Colonic mucosa (tissue), 4 donors: ENCODE data around the gene ST3GAL5. TPM values are rescaled to one million over a fixed set of nuclear protein-coding genes. Genes with fewer than 3 reads are reported as not detected.
A peak's percentile ranks its signal among the peaks of the same experiment; 100 is the strongest.

Experiments used
- DNase-seq: peaks from one replicate; pipeline ENCODE4 v3.0.0-alpha.2; 2020
- H3K27ac ChIP-seq: fragments of 200-600 bp; one replicate; pipeline ENCODE4 v1.8.0; 2021
- H3K27me3 ChIP-seq: fragments of 200-600 bp; one replicate; pipeline ENCODE4 v1.8.0; 2021
- H3K36me3 ChIP-seq: fragments of 200-600 bp; one replicate; pipeline ENCODE4 v1.8.0; 2021
- H3K4me1 ChIP-seq: fragments of 200-600 bp; one replicate; pipeline ENCODE4 v1.8.0; 2021; ENCODE audit warnings: mild to moderate bottlenecking
- H3K4me3 ChIP-seq: fragments of 200-600 bp; one replicate; pipeline ENCODE4 v1.8.0; 2021
- H3K9ac ChIP-seq, 2 donors: one replicate each; pipeline ENCODE4 v1.7.0; 2013; ENCODE audit warnings: control low read depth in 2 of 2, low read depth in 2 of 2, low read length in 2 of 2
- H3K9me3 ChIP-seq: fragments of 200-600 bp; one replicate; pipeline ENCODE4 v1.8.0; 2021
- CTCF ChIP-seq: fragments of 200-600 bp; IDR thresholded peaks from one replicate; pipeline ENCODE4 v1.8.0; 2022; ENCODE audit warnings: antibody characterized with exemption, mild to moderate bottlenecking
- intact Hi-C: fragments of 100-400 bp; cut with DNase I; formaldehyde crosslinking; loops from one replicate; pipeline ENCODE4 v1.14.1; 2022
- total RNA-seq, 2 donors: library from RNA; stranded (reverse); fragmentation: NEBNext Ultra II Directional in 1 of 2; extraction: Animal tissue kit (Norgen Biotek cat#: 25700) in 1 of 2; gene quantifications; one replicate each; pipeline ENCODE4 v1.2.1, GENCODE V29; 2021
- donor health status: healthy.
- donor health status: DM: no; HTN: no; CAD: no.
- donor health status: DM: no; HTN: no; CAD: no.

Gene ST3GAL5
- total RNA-seq, result 1 to 10 TPM; 2.6 to 3.5 TPM

DNA sequence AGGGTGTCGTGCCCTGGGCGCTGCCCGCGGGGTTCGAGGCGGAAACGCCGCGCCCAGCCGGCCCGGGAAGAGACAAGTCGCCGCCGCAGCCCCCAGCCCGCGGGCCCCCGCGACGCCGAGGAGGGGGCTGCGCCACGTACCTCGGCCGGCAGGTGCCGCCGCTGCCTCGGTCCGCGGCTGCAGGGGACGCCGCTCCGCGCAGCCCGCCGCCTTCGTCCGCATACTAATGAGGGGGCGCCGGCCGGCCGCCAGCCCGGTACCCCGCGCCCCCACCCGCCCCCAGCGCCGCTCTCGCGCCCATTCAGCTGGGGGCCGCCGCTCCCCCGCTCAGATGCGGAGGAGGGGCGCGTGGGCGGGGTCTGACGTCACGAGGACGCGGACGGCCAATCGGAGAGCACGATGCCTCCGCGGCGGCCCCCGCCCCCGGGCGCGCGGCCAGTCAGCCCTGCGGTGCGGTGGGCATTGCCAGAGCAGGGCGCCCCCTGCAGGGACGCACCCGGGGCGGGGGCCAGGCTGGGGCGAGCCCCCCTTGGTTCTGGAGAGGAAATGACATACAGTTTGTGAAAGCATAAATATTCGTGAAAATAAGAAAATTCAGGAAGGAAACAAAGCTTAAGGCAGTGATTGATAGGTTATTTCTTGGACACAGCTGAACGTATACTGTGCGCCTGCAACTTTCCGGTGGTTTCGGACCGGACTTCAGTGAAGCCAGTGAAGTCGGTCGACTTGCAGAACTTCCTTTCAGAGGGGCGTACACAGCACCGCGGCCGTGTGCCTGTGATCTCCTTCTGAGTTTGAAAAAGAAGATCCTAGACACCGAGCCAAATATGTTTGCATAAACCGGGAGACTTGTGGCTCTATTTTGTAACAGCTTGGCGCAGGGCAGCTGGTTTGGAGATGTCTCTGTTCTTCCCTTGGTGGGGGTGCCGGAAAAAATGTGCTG, at the start of gene ST3GAL5:
Gene ST3GAL5, minus strand, starts transcription at position 307 of the 943 bp plus-strand sequence. Its CDS starts 85 bp downstream, at position 222.
- Histone ChIP-seq H3K9me3 (no peaks in the 10 kb centered on the region), H3K27ac (peak within 1 kb of the TSS; percentile 78), H3K36me3 (no peaks in the 10 kb centered on the region), H3K4me3 (peak within 1 kb of the TSS; percentile 69), H3K4me1 (peaks cover 5% of the 10 kb centered on the region), H3K27me3 (peaks cover 8% of the 10 kb centered on the region), H3K9ac (peak within 1 kb of the TSS; percentile 84 to 92)
- TF ChIP-seq CTCF, result peak; percentile 48
- intact Hi-C loops, result loop anchor here (2.0 to 5.0 kb wide), 2 partner anchors 60 to 188 kb away; no protein-coding TSS in a partner anchor
- DNase-seq, result peak; percentile 93

DNA sequence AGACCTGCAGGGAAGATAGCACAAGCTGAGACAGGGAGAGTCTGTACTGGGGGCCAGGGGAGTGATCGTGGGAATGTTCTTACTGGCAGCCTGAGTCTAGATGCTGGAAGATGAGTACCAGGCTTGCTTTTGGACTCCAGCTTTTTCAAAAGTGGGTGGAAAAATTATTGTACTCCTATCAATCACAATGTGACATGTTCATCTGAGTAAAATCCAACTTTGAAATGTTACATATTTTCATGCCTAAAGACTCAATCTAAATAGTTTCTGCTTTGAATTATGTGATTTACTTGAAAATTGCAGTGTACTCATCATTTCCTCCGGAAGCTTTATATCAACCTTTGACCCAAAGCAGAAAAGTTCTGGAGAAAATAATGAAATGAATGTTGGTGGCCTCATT, 49.7 kb upstream of the ST3GAL5 start:
- H3K4me1 ChIP-seq, result no peaks in the 10 kb centered on the region
- no peak for TF ChIP-seq CTCF
- H3K27me3 ChIP-seq, result no peaks in the 10 kb centered on the region
- no peaks in the 10 kb centered on the region for H3K36me3 ChIP-seq
- intact Hi-C loops, result no loop called here
- no peak for DNase-seq
- H3K9me3 ChIP-seq, result no peaks in the 10 kb centered on the region
- H3K9ac ChIP-seq, result no peak overlapping the region
- H3K4me3 ChIP-seq, result no peak overlapping the region
- no peak overlapping the region for H3K27ac ChIP-seq

DNA sequence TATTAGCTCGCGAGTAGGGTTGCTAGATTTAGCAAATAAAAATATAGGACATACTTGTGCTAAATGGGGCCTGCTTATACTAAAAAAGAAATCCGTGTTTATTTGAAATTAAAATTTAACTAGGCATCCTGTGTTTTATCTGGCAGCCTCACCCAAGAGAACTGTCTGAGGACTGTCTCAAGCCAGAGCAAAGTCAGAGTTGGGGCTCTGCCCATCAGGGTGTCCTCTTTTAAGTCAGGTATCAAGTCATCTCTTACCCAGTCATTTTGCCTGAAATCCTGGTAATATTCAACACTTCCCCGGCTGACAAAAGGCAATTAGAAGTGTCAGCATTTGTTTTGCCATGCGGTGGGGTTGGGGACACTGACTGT, 48.3 kb upstream of the ST3GAL5 start:
- no peak overlapping the region for H3K9ac ChIP-seq
- DNase-seq, result no peak
- H3K27me3 ChIP-seq, result no peaks in the 10 kb centered on the region
- no peaks in the 10 kb centered on the region for H3K4me1 ChIP-seq
- no peak for TF ChIP-seq CTCF
- H3K27ac ChIP-seq, result no peak overlapping the region
- no peaks in the 10 kb centered on the region for H3K36me3 ChIP-seq
- H3K9me3 ChIP-seq, result no peaks in the 10 kb centered on the region
- intact Hi-C loops, result no loop called here
- H3K4me3 ChIP-seq, result no peak overlapping the region

- no peak overlapping the region for H3K27ac ChIP-seq
- H3K4me3 ChIP-seq, result no peak overlapping the region
- no peaks in the 10 kb centered on the region for H3K27me3 ChIP-seq
- H3K36me3 ChIP-seq, result no peaks in the 10 kb centered on the region
- no peak overlapping the region for H3K9ac ChIP-seq
- DNase-seq, result no peak
- H3K4me1 ChIP-seq, result no peaks in the 10 kb centered on the region
- TF ChIP-seq CTCF, result no peak
- H3K9me3 ChIP-seq, result no peaks in the 10 kb centered on the region
- intact Hi-C loops, result no loop called here
These were observed 47.8 kb upstream of the ST3GAL5 start for GRCh38 chr2:85936421-85937068.

- Histone ChIP-seq H3K27ac (no peak overlapping the region), H3K4me1 (no peaks in the 10 kb centered on the region), H3K27me3 (no peaks in the 10 kb centered on the region), H3K9ac (no peak overlapping the region), H3K4me3 (no peak overlapping the region), H3K9me3 (no peaks in the 10 kb centered on the region), H3K36me3 (no peaks in the 10 kb centered on the region)
- intact Hi-C loops, result no loop called here
- no peak for TF ChIP-seq CTCF
- DNase-seq, result no peak
These were observed 47.0 kb upstream of the ST3GAL5 start for GRCh38 chr2:85935746-85936208.
